GM19239 (cell line): ENCODE results near the gene SKIC2.
A peak's percentile ranks its signal among the peaks of the same experiment; 100 is the strongest.
"Not testable (repeated sequence)": the region's sequence is repeated elsewhere in the genome, so short reads cannot be mapped to it uniquely, and the experiment has no call there.

Experiments
- DNase-seq: peaks from one replicate; pipeline ENCODE4 v3.0.0; 2011; ENCODE audit warnings: low spot score; ENCODE audit not compliant: insufficient read length
- FAIRE-seq: peaks from 2 replicates; lab custom pipeline; 2011; peaks lifted over from hg19 to GRCh38; lab: Jason Lieb, UNC

SKIC2 gene

GRCh38 chr6:31968326-31968725, 9.4 kb downstream of the SKIC2 start:
- DNase-seq: no peak
- FAIRE-seq: no peak

GRCh38 chr6:31968791-31969711, 10.1 kb downstream of the SKIC2 start:
- DNase-seq: no peak
- no peak for FAIRE-seq

DNA sequence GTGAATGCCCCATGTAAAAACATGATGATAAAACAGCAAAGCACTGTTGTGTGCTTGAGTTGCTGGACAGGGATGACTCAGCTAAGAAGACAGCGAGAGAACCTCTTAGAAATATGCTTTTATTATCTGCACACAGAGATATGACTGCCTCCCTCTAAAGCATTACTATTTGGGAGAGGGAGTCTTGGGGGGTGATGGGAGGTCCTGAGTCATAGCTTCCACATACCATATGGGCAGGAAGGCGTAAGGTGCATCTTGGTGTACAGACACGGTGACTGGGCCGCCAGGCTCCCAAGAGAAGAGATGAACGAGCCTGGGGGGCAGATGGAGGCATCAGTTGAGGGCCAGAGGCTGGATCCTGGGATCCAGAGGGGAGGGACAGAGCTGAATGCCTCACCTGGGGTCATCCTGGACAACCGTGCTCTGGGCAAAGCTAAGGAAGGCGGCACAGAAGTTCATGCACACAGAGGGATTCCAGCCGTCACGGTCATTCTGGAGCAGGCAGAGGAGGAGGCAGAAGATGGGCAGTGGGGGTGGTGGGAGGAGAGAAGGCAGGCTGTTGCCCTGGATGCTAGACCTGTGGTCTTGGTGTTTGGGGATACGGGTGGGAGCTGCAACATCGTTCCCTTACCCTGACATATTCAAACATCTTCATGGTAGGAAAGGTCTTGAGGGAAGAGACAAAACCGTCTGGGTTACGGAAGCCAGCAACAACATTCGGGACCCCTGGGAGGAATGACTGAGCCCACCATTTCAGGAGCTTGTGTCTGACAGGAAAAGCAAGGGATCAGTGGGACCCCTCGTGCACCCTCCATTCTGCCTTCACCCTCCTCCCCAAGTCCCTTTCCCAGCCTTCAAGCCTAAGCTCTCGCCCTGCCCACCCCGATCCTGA, 11.0 kb downstream of the SKIC2 start:
- FAIRE-seq (no peak), DNase-seq (no peak)

DNA sequence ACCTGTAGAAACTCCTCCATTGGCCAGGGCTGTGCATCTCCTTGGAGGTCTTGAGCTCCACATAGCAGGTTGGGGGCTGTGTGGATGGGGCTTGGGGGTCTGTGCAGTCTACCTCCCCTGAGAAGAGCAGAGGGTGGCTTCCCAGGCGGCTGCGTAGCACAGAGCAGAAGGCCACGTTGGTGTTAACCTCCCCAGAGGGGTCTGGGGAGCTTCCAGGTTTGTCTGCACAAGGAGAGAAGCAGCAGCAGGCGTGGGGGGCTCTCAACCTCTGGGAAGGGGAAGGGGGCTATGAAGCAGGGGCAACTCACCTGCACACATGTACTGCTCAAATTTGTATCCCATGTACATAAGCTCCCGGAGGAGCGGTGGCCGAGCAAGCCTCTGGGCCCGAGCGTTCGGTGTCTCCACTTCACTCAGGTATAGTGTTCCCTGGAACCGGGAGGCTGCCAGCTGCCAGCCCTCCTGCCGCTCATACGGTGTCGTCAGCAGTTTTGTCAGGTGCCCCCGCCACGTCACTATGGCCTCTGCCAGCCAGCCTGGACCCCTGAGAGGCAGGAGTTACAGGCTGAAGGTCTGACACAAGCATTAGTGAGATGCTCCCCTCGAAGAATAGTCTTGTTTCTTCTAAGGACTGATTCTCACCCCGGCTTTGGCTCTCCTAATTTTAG, 11.8 kb downstream of the SKIC2 start:
- DNase-seq (no peak), FAIRE-seq (no peak)

DNA sequence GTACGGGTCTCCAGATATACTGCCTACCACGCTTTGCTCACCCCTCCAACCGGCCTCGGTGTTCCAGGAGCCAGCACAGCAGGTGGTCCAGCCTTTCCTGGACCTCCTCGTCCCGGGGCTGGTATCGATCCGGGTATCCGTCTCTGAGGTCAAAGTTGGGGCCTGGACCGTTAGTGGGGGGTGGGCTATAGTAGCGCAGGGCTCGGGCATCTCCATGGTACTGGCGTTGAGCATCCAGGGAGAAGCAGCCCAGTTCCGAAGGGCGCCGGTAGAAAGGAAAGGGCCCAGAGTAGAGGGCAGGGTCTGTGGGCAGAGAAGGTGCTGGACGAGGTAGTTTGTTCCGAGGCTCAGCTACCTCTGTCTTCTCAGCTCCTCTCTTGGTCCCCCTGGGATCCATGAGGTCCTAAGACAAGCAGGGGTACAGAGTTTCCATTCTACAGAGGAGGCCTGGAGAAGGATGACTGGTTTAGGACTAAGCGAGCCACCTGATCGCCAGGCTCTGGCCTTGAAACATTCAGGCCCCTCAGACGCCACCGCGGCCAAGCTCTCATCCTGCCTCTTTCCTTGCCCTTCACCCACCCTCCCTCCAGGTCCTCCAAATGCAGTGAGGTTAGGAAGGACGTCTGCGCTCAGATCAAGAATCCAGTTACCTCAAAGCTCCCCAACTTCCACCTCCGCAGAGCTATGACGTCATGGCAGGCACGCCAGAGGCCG, 12.5 kb downstream of the SKIC2 start:
- DNase-seq (no peak), FAIRE-seq (no peak)

GRCh38 chr6:31971993-31972708, 13.2 kb downstream of the SKIC2 start, which contains the start of gene DXO:
TSS of gene DXO (minus strand) at chr6:31972138. CDS start at chr6:31971675, 463 bp downstream.
- DNase-seq (peak; percentile 98), FAIRE-seq (peak; percentile 92)

- FAIRE-seq (no peak), DNase-seq (no peak)
These were observed 13.9 kb downstream of the SKIC2 start for GRCh38 chr6:31972709-31973350.

DNA sequence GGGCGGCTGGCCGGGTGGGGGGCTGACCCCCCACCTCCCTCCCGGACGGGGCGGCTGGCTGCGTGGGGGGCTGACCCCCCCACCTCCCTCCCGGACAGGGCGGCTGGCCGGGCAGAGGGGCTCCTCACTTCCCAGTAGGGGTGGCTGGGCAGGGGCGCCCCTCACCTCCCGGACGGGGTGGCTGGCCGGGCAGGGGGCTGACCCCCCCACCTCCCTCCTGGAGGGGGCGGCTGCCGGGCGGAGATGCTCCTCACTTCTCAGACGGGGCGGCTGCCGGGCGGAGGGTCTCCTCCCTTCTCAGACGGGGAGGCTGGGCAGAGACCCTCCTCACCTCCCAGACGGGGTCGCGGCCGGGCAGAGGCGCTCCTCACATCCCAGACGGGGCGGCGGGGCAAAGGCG, 17.1 kb downstream of the SKIC2 start:
- not testable (repeated sequence) for FAIRE-seq, DNase-seq

DNA sequence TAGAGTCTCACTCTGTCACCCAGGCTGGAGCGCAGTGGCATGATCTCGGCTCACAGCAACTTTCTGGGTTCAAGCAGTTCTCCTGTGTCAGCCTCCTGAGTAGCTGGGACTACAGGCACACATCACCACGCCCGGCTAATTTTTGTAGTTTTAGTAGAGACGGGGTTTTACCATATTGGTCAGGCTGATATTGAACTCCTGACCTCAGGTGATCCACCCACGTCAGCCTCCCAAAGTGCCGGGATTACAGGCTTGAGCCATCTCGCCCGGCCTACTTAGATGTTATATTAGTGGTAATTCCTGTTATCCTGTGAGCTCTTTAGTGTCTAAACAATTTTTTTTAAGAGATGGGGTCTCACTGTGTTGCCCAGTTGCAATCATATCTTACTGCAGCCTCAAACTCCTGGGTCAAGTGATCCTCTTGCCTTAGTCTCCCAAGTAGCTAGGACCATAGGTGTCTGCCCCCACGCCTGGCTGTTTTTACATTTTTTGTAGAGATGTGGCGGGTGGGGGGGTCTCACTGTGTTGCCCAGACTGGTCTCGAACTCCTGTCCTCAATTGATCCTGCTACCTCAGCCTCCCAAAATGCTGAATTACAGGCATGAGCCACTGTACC, 18.9 kb downstream of the SKIC2 start:
- DNase-seq (no peak), FAIRE-seq (no peak)

- FAIRE-seq (no peak), DNase-seq (no peak)
These were observed 19.9 kb downstream of the SKIC2 start for GRCh38 chr6:31978831-31979230.

GRCh38 chr6:31979238-31979898, 20.4 kb downstream of the SKIC2 start:
- DNase-seq (no peak), FAIRE-seq (no peak)

DNA sequence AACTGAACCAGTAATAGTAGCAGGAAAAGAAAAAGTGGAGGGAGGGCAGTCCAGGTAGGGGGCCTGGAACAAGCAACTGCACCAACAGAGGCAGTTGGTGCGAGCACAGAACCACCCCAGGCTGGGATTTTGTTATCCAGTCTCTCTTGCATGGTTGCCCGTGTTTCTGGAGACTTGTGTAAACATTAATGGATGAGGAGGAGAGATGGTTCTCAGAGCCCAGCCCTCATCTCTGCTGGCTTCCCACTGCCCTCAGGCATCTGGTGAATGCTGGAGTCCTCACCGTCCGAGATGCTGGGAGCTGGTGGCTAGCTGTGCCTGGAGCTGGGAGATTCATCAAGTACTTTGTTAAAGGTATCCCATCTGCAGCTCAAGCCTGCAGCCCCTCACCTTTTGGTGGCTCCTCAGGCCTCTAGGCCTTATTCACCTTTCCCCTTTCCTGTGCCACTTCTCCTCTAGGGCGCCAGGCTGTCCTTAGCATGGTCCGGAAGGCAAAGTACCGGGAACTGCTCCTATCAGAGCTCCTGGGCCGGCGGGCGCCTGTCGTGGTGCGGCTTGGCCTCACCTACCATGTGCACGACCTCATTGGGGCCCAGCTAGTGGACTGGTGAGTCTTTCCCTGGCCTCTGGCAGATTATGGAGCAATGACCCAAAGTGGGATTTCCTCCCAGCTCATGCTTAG, 21.4 kb downstream of the SKIC2 start:
- not testable (repeated sequence) for DNase-seq, FAIRE-seq

DNA sequence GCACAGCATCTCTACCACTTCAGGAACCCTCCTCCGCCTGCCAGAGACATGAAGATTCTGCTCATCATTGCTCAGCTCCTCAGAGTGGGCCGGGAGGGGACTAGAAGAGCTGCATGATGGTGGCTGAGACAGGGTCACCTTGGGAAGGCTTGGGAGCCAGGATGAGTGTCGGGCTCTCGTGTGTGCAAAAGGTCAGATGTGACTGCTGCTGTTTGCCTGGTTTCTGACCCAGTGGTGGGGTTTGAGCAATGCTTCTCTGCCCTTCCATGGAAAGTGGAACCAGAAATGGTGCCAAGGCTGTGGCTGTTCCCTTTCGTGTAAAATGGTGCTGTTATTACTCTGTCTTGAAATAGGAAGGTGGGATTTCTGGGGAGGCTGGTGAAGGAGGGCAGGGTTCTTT, 22.0 kb downstream of the SKIC2 start:
- FAIRE-seq: not testable (repeated sequence)

DNA sequence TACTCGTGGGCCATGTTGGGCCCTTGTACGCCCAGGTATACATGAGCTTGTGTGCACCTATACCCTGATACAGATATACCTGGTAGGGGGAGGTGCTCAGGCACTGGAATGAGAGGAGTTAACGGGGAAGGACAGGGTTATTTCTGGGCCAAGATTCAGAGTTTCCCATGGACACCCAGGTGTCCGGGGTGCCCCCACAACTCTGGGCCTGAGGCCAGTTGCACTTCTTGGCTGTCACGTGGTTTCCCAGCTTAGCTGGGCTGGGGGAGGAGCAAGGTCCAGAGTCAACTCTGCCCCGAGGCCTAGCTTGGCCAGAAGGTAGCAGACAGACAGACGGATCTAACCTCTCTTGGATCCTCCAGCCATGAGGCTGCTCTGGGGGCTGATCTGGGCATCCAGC, 22.8 kb downstream of the SKIC2 start, which contains the start of gene C4A:
TSS of gene C4A (plus strand) at position 314 of the 400 bp plus-strand sequence. CDS start at position 365, 51 bp downstream.
- DNase-seq, FAIRE-seq: not testable (repeated sequence)

More for the DNA sequence above, 22.0 kb downstream of the SKIC2 start:
- not testable (repeated sequence) for DNase-seq

GRCh38 chr6:31989363-31989762, 30.4 kb downstream of the SKIC2 start:
- DNase-seq, FAIRE-seq: not testable (repeated sequence)

DNA sequence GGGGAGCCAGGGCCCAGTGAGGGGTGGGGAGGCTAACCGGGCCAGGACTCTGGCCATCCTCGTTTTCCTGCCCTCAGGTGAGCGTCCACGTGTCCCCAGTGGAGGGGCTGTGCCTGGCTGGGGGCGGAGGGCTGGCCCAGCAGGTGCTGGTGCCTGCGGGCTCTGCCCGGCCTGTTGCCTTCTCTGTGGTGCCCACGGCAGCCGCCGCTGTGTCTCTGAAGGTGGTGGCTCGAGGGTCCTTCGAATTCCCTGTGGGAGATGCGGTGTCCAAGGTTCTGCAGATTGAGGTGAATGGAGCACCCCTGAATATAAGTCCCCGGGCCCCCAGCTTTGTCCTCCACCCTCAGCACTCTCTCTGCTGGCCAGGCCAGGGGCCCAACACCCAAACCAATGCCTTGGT, 35.4 kb downstream of the SKIC2 start:
- not testable (repeated sequence) for DNase-seq, FAIRE-seq

GRCh38 chr6:31996385-31996784, 37.4 kb downstream of the SKIC2 start:
- not testable (repeated sequence) for DNase-seq, FAIRE-seq
